WERI-Rb-1 (cell line): ENCODE measurements around the gene BCR.

Source experiments
- DNase-seq: peaks from one replicate; pipeline ENCODE4 v3.0.0-alpha.2; 2020
- H3K27ac ChIP-seq: fragments of 250-450 bp; sonication (Bioruptor Pico); 2 replicates; pipeline ENCODE4 v1.5.1; 2020; ENCODE audit warnings: mild to moderate bottlenecking, moderate library complexity
- H3K27me3 ChIP-seq: fragments of 250-450 bp; sonication (Bioruptor Pico); 2 replicates; pipeline ENCODE4 v1.5.1; 2021; ENCODE audit warnings: mild to moderate bottlenecking, low read depth, moderate library complexity; ENCODE audit not compliant: insufficient read depth, severe bottlenecking
- H3K36me3 ChIP-seq: fragments of 250-450 bp; sonication (Bioruptor Pico); 2 replicates; pipeline ENCODE4 v1.5.1; 2020; ENCODE audit warnings: mild to moderate bottlenecking, moderate library complexity
- H3K4me3 ChIP-seq: 2 replicates; pipeline ENCODE4 v1.5.1; 2011; ENCODE audit warnings: low read depth, mild to moderate bottlenecking, control low read depth, low read length
- H3K9me3 ChIP-seq: fragments of 250-450 bp; sonication (Bioruptor Pico); 2 replicates; pipeline ENCODE4 v1.5.1; 2021; ENCODE audit warnings: mild to moderate bottlenecking, moderate library complexity; ENCODE audit not compliant: severe bottlenecking
- CTCF ChIP-seq: IDR thresholded peaks from 2 replicates; pipeline ENCODE4 v1.5.1; 2011; ENCODE audit warnings: low read depth, mild to moderate bottlenecking, control low read depth, inconsistent platforms, low read length

Gene BCR

GRCh38 chr22:23227380-23227779 is 47.1 kb downstream of the BCR start:
- Histone ChIP-seq H3K27ac (no peak overlapping the region), H3K36me3 (peaks cover 9% of the 10 kb centered on the region), H3K4me3 (no peak overlapping the region), H3K27me3 (no peaks in the 10 kb centered on the region), H3K9me3 (peaks cover 2% of the 10 kb centered on the region)
- DNase-seq = no peak
- TF ChIP-seq CTCF = no peak

- Histone ChIP-seq H3K4me3 (no peak overlapping the region), H3K27ac (no peak overlapping the region), H3K27me3 (no peaks in the 10 kb centered on the region), H3K9me3 (peaks cover 2% of the 10 kb centered on the region), H3K36me3 (peaks cover 9% of the 10 kb centered on the region)
- no peak for DNase-seq
- TF ChIP-seq CTCF = no peak
Measured at GRCh38 chr22:23228503-23228902, 48.2 kb downstream of the BCR start.

- no peak for TF ChIP-seq CTCF
- Histone ChIP-seq H3K4me3 (no peak overlapping the region), H3K27me3 (no peaks in the 10 kb centered on the region), H3K27ac (no peak overlapping the region), H3K9me3 (peaks cover 2% of the 10 kb centered on the region), H3K36me3 (peaks cover 9% of the 10 kb centered on the region)
- no peak for DNase-seq
Measured at GRCh38 chr22:23229646-23230045, 49.3 kb downstream of the BCR start.

GRCh38 chr22:23230348-23231068 is 50.2 kb downstream of the BCR start:
- Histone ChIP-seq H3K36me3 (peaks cover 12% of the 10 kb centered on the region), H3K27ac (no peak overlapping the region), H3K27me3 (no peaks in the 10 kb centered on the region), H3K9me3 (peaks cover 2% of the 10 kb centered on the region), H3K4me3 (no peak overlapping the region)
- TF ChIP-seq CTCF = no peak
- DNase-seq = no peak

- no peak overlapping the region for H3K4me3 ChIP-seq
- DNase-seq = no peak
- TF ChIP-seq CTCF = no peak
- H3K9me3 ChIP-seq = peaks cover 2% of the 10 kb centered on the region
- peaks cover 16% of the 10 kb centered on the region for H3K36me3 ChIP-seq
- H3K27ac ChIP-seq = no peak overlapping the region
- no peaks in the 10 kb centered on the region for H3K27me3 ChIP-seq
Measured at GRCh38 chr22:23231471-23232093, 51.3 kb downstream of the BCR start.
